ENCODE data around the gene ADCK2. TPM values are rescaled to one million over a fixed set of nuclear protein-coding genes. Genes with fewer than 3 reads are reported as not detected.

The ADCK2 gene, protein sequence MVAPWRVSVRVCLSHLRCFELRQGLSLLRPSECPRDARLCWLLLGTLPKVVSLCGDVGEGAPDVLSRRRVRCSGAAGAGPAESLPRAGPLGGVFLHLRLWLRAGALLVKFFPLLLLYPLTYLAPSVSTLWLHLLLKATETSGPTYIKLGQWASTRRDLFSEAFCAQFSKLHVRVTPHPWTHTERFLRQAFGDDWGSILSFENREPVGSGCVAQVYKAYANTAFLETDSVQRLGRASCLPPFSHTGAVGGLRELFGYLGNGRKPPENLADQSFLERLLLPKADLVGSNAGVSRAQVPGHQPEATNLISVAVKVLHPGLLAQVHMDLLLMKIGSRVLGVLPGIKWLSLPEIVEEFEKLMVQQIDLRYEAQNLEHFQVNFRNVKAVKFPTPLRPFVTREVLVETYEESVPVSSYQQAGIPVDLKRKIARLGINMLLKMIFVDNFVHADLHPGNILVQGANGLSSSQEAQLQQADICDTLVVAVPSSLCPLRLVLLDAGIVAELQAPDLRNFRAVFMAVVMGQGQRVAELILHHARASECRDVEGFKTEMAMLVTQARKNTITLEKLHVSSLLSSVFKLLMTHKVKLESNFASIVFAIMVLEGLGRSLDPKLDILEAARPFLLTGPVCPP
- 15.3 to 19.9 TPM (median 19.8 TPM) in 5 replicates for total RNA-seq (2022; extraction: Qiagen RNA extraction; ENCODE audit: low read depth)

DNA sequence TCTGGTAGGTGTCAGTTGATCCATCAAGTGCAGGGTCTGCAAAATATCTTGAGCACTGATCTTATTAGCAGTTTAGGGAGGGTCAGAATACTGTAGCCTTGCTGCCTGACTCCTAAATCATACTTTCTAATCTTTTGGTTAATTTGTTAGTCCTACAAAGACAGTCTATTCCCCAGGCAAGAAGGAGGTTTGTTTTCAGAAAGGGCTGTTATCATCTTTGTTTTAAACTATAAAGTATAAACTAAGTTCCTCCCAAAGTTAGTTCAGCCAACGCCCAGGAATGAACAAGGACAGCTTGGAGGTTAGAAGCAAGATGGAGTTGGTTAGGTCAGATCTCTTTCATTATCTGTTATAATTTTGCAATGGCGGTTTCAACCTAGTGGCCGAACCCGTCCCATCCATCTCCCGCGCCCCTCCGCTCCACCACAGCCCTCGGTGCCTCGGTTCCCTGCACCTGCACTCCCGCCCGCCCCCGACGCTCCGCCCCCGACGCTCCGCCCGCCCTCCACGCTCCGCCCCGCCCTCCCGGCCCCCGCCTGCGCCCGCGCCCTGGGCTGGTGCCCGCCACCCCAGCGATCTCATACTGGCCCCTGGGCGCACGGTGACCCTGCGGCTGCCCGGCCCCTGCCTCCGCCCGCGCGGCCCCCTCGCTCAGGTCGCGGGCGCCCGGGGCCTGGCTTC, at the start of gene ADCK2:
TSS of gene ADCK2 (plus strand) at position 564 of the 681 bp plus-strand sequence. CDS start 386 bp downstream, outside the sequence.

DNA sequence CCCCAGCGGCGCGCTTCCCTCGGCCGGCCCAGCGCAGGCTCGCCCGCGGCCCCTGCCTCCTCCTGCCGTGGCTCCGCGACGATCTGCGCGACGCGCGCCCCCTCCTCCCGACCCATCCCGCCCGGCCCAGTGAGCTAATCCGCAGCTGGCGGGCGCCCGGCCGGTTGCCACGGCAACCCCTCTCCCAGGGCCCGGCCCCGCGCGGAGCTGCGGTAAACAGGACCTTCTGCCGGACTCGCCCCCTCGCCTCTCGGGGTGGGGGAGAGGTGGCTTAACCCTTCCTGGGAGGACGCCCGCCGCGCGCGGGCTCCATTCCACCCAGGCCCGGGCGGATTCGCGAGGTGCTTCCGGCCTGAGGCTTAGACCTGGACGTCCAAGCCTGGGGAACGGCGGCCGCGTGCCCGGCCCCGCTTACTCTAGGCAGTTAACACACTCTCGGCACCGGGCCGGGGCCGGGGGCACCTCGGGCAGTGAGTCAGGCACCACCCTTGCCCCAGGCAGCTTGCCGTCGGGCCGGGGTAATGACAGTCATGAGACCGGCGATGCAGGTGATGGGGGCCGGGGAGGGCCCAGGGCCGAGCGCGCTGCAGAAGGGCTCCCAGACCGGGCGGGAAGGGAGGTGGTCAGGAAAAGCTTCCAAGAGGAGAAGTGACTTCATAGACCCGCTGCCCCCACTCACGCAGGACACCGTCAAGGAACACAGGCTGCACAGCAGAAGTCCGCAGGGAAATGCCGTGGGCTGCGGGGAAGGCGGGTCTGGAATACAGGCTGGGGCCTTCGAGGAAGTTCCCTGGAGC, 31.8 kb upstream of the ADCK2 start, which contains the start of gene DENND2A:
TSS of gene DENND2A (minus strand) at position 87 of the 797 bp plus-strand sequence. CDS start 38,416 bp downstream, outside the sequence.

DNA sequence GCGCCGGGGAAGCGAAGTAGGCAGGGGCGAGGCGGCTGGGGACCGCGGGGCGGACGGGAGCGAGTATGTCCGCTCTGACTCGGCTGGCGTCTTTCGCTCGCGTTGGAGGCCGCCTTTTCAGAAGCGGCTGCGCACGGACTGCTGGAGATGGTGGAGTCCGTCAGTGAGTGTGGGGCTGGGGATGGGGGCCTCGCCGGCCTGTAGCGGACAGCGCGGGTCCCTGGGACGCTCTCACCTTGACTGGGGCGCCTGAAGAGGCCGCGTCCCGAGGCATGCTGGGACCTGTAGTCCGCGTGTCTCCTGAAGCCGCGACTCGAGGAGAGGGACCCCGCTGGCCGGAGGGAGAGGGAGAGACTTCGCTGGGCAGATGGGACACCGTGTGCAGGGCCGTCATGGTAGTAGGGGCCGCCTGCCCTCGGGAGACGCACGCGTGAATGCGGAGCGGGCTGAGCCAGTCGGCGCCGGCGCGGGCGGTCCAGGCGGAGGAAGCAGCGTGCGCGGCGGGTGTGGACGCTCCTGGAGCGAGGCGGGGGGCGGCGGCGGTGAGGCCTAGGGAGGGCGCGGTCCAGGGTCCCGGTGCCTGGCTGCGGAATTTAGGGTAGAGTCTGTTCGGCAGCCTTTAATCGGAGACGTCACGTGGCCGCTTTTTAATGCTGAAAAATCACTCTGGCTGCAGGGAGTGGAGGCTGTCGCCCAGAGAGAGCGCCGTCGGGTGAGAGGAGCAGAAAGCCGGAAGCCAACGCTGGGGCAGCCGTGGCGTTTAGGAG, 24.1 kb downstream of the ADCK2 start, which contains the start of gene NDUFB2:
TSS of gene NDUFB2 (plus strand) at position 29 of the 767 bp plus-strand sequence. CDS start at position 66, 37 bp downstream.

Other genes with a start within 250 kb of the ADCK2 start
- gene MKRN1, start 193.4 kb upstream of the ADCK2 start, total RNA-seq (2022; extraction: Qiagen RNA extraction; ENCODE audit: low read depth) = 51.4 to 58.8 TPM (median 56.4 TPM) in 5 replicates
- gene DENND2A, start 32.1 kb upstream of the ADCK2 start, total RNA-seq (2022; extraction: Qiagen RNA extraction; ENCODE audit: low read depth) = 0.51 to 0.90 TPM (median 0.60 TPM) in 5 replicates
- gene NDUFB2, start 23.8 kb downstream of the ADCK2 start, total RNA-seq (2022; extraction: Qiagen RNA extraction; ENCODE audit: low read depth) = 377 to 434 TPM (median 394 TPM) in 5 replicates

Data from A549 treated with GW870086 at 1 μM for 4 hours (cell line).